Glomerular visceral epithelial cell (primary cell): Measurements from ENCODE around the gene AFF3.
"Not testable (repeated sequence)": the region's sequence is repeated elsewhere in the genome, so short reads cannot be mapped to it uniquely, and the experiment has no call there.

Experiments used
- DNase-seq: peaks from one replicate; pipeline ENCODE4 v3.0.0-alpha.2; 2016; ENCODE audit errors: extremely low spot score

Gene AFF3

DNA sequence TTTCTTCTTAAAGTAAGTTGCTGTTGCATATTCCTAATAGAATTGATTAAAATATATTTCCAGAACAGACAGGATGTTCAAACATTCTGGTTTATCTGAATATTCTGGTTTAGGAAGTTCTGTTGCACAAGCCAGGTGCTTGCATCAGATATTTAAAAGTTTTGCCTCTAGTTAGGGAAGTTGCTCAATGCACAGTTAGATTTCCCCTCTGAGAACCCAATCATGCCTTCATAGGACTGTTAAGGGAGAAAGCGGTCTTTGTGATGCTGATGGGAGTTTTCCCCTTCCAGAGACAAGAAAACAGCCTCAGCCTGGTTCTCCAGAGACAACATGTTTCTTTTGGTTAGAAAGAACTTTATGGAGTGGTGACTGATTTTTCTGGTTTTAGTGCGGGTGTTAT lies 587.0 kb downstream of the AFF3 start:
- no peak for DNase-seq

DNA sequence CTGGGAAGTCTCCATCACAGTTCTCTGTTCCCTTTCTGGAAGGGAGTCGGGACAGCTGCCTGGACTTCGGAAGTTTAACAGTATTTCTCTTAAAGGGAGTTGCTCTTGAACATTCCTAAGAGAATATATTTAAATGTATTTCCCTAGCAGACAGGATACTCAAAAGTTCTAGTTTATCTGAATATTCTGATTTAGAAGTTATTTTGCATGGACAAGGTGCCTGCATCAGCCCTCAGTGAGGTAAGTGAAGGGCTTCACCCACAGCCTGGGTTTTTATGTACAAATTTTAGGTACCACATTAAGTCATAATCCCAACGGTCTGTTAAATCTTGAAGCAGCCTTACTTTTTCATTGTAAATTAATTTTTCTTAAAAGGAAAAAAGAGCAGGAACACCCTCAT lies 587.5 kb downstream of the AFF3 start:
- no peak for DNase-seq

DNA sequence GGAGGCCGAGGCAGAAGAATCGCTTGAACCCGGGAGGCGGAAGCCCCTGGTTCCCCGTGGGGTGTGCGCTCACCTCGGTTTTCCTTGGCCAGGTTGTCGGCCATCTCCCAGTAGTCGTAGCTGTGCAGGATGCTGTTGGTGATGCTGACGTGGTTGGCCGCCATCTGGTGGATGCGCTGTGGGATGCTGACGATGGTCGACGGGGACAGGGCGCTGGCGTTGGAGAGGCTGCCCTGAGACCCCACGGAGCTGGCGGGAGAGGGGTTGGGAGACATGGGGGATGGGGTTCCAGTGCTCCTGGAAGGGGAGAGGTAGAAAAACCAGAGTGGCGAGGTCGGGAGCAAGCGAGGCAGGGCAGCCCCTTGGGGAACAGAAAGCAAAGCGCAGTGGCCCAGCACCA lies 588.2 kb downstream of the AFF3 start:
- no peak for DNase-seq

DNA sequence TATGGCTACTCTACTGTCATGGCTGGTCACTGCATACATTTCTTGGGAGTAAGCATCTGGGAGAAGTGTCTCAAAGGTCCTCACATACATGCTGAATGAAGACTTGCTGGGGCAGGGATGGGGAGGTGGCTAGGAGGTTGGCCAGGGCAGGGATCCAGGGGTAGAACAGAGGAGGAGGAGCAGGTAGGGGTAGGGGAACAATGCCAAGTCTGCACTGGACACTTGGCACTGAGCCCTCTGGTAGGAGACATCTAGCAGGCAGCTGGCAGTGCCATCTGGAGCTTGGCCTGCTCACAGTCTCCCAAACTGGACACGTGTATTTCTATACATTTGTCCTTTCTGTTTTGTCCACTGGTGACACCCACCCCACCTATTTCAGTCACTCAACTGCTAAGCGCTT lies 589.9 kb downstream of the AFF3 start:
- no peak for DNase-seq

DNA sequence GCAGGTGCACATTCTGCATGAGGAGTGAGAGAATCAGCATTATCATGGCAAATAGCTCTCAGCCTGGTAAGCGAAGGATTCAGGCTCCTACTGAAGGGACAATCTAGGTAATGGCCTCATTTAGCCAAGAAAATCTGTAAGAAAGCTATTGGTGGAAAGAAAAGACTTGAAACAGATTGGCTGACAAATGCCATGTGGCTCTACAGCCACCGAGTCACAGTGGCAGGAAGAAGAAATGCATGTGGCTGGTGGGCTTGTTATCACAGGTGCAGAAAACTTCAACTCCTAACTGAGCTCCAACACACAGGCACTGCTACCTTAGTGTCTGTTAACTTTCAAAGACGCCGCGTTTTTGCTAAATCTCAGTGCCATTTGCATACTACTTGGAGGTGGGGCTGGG lies 592.0 kb downstream of the AFF3 start:
- DNase-seq: no peak

DNA sequence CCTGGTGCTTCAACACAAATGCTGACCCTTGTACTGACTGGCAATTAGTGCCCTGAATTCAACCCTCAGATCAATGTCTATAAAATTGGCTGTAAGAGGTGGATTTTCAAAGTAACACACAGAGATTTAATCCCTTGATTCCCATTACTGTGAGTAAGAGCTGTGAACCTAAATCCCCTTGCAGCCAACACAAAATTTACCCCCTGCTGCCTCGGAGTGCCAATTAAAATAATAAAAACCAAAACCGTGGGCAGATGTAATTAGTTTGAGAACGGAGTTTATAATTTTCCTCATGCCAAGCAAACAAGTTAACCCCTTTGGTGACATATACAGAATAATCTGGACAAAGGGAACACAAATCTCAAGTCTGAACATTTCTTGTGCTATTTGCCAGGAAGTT lies 596.8 kb downstream of the AFF3 start:
- no peak for DNase-seq

DNA sequence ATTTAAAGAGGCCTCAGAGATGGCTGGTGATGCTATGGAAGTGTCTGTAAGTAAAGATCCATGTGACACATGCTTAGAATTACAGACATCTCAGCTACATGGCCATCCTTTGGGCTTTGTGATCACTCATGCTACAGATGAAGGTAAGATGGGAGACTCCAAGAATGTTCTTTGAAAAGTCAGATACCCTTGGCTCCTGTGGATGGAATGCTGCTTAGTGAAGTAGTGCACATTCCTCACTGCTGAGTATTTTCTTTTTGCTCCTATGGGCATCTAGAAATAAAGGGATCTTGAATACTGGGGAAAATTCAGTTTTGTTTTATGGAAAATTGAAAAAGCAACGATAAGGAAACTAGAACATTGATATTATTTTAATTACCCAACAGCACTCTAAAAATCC lies 597.3 kb downstream of the AFF3 start:
- peak; percentile 18 for DNase-seq

DNA sequence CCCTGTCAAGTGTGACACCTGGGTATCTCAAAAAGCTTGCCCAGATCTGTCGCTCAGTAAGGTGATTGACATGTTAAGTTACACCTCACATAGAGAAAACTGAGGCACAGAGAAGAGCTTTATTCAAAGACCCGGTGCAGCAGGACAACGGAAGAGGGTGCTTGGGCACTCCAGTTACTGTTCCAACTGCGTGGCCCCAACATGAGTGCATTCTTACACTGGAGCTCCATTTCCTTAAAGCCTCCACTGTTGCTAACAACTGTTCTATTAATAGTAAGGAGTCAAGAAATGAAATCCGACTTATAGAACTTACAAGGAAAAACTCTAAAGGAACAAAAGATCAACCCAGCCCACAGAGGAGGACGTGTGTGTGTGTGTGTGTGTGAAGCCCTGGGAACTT lies 597.8 kb downstream of the AFF3 start:
- no peak for DNase-seq

DNA sequence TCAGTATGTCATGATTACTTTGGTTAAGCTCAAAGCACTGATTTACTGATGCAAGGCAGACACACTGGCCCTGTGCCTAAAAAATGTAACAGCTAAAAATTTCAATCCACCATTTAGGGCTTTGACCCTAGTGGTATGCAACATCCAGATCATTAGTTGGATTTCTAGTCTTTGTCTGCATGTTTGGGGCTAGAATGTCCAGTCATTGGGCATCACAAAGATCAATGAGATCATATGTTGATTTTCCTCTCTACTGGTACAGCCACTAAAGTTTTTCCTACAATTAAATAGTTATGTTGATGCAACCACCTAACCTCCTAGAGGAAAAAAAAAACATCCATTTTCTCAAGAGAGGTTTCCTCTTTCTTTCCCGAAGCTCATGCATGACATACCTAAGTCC lies 599.1 kb downstream of the AFF3 start:
- DNase-seq: no peak

DNA sequence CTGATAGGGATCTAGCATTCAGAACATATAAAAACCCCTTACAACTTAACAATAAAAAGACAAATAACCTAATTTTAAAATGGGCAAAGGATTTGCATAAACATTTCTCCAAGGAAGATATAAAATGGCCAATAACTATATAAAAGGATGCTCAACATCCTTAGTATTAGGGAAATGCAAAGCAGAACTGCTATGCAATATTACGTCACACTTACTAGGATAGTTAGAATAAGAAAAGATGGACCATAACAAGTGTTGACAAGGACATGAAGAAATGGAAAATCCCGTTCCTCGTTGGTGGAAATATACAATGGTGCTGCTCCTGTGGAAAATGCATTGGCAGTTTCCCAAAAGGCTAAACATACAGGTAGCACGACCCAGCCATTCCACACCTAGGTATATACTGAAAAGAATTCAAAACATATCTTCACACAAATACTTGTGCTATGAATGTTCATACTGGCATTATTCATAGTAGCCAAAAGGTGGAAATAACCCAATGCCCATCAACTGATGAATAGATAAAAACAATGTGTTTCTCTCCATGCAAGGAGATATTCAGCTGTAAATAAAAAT lies 604.4 kb downstream of the AFF3 start:
- DNase-seq: no peak

DNA sequence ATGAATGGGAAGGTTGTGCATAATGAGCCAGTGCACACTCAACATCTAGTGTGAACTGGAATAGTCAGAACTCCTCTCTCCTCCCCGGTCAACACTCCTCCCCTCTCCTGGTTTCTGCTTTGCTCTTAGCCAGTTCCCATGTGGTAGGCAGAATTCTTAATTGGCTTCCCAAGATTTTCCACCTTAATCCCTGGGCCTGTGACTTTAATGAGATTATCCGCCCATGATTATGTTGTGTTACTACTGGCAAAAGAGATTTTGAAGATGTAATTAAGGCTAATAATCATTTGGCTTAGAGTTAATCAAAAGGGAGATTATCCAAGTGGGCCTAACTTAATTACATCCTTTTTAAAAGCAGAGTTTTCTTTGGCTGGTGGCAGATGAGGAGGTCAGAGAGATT lies 618.3 kb downstream of the AFF3 start:
- DNase-seq: no peak

DNA sequence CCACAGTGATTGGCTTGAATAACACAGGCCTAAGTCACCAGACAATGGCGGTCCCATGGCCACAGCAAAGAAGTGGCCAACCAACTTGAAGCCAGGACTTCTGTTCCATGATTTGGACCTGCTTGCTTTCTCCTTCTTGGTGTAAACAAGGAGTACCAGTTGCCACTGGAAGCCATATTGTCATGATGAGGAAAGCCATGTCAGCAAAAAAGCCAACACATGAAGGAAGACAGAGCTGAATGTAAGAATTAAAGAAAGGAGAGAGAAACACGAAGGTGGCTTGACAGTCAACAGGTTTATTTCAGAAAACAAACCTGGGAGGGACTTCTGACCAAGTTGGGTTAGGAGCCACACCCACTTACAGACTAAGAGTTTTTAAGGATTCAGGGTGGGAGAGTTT lies 620.2 kb downstream of the AFF3 start:
- no peak for DNase-seq

DNA sequence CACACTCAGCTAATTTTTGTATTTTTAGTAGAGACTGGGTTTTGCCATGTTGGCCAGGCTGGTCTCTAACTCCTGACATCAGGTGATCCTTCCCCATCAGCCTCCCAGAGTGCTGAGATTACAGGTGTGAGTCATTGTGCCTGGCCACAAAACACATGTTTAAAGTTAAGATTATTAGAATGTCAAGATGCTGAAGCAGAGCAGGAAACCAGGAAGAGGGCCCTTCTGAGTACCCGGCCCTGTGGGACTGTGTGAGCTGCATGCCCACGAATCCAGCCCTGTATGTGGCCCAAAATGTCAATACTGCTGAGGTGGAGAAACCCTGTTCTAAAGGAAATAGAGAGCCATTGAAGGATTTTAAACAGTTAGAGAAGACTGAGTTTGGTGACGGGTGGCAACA lies 621.6 kb downstream of the AFF3 start:
- no peak for DNase-seq

DNA sequence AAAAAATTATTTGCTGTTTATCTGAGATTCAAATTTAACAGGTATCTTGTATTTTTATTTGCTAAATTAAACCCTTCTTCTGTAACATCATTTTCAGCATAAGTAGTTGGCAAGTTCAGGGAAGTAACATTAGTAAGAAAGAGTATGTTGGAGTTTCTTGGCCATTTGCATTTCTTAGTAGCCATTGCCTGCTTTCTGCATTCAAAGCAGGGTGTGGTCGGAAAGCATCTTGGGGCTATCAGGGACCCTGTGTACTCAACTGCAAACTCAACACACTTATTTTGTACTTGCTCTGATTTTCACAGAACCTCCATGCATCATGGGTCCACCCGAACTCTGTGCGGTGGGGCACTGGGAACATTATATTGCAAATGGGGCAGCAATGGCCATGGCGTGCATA lies 622.2 kb downstream of the AFF3 start:
- DNase-seq: no peak

DNA sequence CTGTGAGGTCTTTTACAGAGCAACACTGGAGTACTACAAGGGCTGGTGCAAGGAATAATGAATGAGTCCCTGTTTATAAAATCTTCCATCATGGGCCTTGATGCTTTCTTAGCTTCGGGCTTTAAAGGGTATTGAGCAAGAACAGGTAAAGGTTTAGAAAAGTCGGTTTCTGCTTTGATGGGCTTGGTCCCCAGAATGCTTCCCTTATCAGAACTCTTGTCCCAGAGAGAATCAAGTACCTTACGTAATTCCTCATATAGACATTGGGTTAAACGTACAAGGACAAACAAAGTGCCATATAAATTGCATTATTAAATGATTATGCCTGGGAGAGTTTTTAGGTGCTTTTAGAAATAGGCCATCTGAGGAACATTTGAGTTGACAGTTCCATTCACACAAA lies 628.0 kb downstream of the AFF3 start:
- no peak for DNase-seq

DNA sequence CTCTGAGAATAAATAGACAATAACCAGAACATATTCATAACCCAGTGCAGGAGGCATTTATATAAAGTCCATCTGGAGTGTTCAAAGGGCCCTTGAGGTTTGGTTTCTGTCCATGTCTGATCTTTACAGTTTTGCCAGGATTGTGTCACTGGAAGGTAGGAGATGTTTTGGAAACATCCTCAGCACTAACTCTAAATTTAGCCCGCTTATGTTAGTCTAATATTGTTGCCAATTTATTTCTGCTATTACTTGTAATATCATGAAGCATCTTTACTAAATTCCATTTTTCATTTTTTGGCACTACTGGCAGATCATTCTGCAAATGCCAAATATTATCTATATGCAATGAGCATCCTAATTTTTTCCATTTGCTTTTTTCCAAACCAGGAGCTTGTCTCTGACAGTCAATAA lies 630.2 kb downstream of the AFF3 start:
- DNase-seq: no peak

DNA sequence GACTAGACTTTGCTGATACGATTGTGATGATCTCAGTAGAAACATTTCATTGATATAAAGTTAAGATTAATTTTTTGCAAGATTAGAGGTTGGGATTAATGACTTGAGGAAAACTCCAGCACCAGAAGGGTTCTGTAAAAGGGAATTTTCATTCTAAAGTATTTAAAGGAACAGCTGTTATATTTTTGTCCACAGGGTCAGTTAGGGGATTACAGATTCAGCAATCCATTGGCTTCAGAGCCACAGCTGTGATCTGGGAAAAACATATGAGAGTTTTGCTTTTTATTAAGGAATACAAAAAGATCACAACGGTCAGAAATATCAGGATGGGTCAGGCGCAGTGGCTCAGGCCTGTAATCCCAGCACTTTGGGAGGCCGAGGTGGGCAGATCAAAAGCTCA lies 633.0 kb downstream of the AFF3 start:
- DNase-seq: no peak

DNA sequence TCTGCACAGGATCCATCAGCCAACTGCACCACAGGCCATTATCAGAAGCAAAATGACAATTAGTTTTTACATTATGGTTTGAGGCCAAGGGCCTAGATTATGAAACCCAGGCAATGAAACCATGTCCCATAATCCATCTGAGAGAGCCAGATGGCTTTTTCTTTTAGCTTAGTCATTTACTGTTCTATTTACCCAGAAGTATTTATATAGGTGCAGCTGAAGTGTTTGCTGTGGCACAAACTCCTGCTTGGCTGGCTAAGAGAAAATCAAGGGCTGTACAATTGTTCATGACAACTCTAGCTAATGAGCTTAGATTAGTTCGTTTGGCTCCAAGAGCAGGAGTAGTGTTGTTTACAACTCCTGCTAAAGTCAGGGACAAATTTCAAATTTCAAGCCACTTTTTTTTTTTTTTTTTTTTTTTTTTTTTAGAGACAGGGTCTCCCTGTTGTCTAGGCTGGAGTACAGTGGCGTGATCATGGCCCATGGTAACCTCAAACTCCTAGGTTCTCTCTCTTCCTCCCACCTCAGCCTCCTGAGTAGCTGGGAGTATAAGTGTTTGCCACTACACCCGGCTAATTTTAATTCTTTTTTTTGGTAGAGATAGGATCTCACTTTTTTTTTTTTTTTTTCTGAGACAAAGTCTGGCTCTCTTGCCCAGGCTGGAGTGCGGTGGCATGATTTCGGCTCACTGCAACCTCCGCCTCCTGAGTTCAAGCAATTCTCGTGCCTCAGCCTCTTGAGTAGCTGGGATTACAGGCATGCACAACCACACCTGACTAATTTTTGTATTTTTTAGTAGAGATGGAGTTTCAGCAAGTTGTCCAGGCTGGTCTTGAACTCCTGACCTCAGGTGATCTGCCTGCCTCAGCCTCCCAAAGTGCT lies 634.2 kb downstream of the AFF3 start:
- DNase-seq: no peak

DNA sequence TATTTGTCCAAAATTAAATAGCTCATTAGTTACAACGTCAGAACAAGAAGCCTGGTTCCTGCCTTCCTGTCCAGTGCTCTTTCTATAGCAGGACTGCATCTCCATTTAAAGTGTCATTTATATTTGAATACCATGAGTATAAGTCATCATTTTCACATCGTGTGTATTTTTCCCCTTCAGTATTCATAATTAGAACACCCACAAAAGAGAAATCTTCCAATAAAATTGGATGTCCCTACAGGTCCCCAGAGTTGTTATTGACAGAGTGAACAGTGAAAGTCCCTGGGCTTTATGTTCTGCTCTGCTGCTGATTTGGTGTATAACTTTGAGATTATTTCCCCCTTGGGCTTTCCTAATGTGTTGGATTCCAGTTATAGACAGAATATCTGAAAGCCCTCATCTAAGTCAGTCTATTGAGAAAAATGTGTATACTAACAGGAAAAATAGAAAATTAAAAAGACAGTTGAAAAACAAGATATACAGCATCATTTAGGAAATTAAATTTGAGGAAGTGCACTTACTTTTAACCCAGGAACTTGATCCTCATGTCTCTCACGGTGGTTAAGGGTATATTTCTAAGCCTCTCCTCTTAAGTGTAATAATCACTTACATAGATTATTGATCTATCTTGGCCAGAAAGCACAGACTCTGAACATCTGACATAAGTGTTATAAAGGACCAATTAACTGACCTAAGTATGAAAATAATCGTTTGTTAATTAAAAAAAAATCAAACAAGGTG lies 637.4 kb downstream of the AFF3 start:
- DNase-seq: no peak

DNA sequence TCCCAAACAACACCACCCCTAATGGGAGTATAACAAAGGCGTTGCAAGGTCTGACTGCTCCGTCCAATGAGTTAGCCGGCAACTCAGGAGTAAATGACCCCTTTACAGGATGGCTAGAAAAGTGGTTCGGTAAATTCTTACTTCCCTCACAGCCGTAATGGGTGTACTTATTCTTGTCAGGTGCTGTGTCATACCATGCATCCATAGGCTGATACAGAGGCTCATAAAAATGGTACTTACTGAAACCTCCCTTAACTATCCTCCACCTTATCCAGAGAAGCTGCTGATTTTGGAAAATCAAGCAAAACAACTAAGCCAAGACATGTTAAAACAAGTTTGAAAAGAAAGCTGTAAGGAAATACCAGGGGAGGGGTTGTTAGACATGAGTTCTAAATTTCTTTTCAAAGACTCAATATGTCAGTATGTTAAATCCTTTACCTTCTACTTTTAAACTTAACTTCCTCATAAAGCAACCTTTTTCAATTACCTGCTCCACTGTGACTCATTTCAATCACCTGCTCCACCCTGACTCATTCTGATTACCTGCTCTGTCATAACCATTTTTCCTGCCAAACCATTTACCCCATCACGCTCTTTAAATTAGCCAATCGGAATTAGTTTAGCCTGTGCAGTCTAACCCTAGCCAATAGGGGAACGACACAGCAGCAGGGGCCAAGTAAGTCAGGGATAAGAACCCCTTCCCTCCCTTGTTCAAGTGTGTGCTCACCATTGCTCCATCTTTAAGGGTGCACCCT lies 638.6 kb downstream of the AFF3 start:
- DNase-seq: not testable (repeated sequence)

DNA sequence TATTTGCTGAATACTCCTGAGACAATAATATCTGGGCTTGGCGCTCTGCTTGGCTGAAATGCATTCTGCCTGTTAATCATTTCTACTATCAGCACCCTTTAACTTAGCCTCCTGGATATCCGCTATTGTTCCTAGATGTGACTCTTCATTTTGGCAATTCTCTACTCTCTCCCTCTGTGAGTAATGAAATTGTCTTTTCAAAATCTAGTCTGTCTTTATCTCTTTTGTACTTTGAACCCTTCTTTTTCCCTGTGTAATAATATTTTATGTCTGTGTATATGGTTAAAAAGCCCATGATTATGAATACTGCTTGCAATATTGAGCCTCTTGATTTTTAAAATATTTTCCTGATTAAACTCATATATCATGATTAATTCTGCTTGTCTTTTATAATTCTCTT lies 646.4 kb downstream of the AFF3 start:
- no peak for DNase-seq
